IPS DF 4.7 (cell line): ENCODE measurements around the gene RAB3A.
A peak's percentile ranks its signal among the peaks of the same experiment; 100 is the strongest.

ENCODE experiments used
- DNase-seq: peaks from one replicate; pipeline ENCODE4 v3.0.0-alpha.2; 2013; ENCODE audit warnings: low spot score; ENCODE audit errors: extremely low read depth

The RAB3A gene

GRCh38 chr19:18152817-18153555 is 50.9 kb downstream of the RAB3A start, which contains the start of gene PIK3R2:
Gene PIK3R2 (plus strand): TSS chr19:18153163. CDS start chr19:18155880, 2,717 bp downstream.
- peak; percentile 97 for DNase-seq

- peak; percentile 98 for DNase-seq
Observed at GRCh38 chr19:18152442-18152816, 51.4 kb downstream of the RAB3A start.

DNA sequence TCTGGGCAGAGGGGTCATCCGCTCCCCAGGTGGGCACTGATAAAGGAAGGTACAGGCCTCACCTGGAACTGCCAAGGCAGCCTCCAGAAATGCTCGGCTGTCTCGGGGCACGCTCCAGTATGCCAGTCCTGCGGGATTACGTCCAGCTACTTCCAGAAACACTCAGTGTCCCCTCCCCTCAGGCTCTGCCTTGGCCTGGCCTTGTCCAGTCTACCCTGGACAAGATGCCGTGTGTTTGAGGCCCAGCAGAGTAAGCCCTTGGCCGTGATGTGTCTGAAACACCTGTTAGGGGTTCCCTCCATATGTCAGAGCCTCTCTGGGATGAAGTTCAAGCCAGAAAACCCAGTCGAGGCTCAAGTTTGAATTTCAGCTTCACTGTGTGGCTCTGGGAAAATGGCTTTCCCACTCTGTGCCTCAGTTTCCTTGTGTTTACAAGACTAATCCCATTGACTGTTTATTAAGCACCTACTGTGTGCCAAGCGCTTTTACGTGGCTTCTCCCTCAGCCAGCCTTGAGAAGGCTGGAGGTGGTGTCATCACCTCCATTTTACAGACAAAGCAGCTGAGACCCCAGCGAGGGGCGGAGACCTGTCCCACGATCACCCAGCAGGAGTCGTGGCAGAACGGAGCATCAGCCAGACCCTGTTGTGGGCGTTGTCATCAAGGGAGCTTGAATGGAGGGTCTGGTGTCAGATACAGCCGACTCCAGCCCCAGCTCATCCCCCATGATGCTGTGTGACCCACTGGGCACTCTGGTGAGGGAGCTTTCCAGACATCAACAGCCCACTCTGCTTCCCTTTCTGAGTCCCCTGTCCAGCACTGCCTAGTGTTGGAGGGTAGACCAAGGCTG is 52.8 kb downstream of the RAB3A start:
- DNase-seq = no peak

DNA sequence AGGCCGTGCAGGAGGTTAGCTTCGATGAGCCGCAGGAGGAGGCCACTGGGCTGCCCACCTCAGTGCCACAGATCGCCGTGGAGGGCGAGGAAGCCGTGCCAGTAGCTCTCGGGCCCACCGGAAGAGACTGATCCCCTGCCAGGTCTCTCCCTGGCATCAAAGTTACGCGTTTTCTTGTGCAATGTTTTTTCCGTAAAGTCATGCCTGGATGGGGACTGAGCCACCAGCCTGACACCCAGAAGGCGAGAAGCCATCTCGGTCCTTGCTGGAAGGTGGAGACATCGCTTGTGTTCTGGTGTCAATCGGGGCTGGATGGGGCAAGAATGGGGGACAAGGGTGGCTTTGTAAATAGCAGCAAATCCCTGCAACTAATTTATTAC is 54.3 kb downstream of the RAB3A start:
- DNase-seq = no peak

GRCh38 chr19:18147396-18147795 is 56.4 kb downstream of the RAB3A start:
- DNase-seq = no peak
